Suprapubic skin (tissue), 3 donors: ENCODE data around the gene GPC5.

Experiments used
- EP300 ChIP-seq: sonication (generic); formaldehyde crosslinking; IDR thresholded peaks from one replicate; pipeline ENCODE4 v1.6.1; 2017; ENCODE audit warnings: antibody characterized with exemption
- TF ChIP-seq, protein P1 (sequence below), 2 donors: fragments of 200-600 bp in 1 of 2; fragments of 450-650 bp in 1 of 2; sonication (generic) in 1 of 2; IDR thresholded peaks; one replicate each; pipeline ENCODE4 v1.5.1; 2016 to 2019; ENCODE audit warnings: antibody characterized with exemption in 2 of 2, mild to moderate bottlenecking in 1 of 2, moderate library complexity in 1 of 2

DNA sequence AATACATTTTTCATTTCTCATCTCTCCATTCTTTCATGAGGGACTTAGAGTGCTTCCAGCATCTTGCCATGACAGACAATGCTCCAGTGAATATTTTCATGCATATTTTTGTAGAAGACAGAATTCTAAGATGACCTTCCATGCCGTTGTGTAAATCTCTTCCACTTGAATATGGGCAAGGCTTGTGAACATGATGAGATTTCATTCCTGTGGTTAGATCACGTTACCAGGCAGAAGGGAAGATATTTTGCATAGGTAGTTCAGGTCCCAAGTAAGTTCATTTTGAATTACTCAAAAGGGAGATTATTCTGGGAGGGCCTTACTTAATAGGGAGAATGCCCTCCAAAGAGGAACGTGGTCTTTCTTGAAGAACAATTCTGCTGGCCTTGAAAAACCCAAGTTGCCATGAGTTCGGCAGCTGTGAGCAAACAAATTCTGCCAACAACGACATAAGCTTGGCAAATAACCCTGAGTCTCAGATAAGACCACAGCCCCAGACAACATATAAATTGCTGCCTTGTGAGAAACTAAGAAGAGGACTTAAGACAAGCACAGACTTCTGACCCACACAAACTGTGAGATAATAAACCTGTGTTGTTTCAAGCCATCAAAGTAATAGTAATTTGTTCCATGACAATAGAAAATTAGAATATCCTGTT is 1427.6 kb downstream of the GPC5 start:
- TF ChIP-seq EP300, result no peak
- TF ChIP-seq, protein P1, sequence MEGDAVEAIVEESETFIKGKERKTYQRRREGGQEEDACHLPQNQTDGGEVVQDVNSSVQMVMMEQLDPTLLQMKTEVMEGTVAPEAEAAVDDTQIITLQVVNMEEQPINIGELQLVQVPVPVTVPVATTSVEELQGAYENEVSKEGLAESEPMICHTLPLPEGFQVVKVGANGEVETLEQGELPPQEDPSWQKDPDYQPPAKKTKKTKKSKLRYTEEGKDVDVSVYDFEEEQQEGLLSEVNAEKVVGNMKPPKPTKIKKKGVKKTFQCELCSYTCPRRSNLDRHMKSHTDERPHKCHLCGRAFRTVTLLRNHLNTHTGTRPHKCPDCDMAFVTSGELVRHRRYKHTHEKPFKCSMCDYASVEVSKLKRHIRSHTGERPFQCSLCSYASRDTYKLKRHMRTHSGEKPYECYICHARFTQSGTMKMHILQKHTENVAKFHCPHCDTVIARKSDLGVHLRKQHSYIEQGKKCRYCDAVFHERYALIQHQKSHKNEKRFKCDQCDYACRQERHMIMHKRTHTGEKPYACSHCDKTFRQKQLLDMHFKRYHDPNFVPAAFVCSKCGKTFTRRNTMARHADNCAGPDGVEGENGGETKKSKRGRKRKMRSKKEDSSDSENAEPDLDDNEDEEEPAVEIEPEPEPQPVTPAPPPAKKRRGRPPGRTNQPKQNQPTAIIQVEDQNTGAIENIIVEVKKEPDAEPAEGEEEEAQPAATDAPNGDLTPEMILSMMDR (IDR thresholded peaks at IDR 0.05), result no peak
